HG03469 (cell line): Measurements from ENCODE around the gene KIF2C.
"Not testable (repeated sequence)": the region's sequence is repeated elsewhere in the genome, so short reads cannot be mapped to it uniquely, and the experiment has no call there.

ENCODE experiments used
- ATAC-seq: cut with Tn5 transposase; IDR thresholded peaks from one replicate; pipeline ENCODE4 v1.9.1; 2021; ENCODE audit warnings: mild to moderate bottlenecking, moderate library complexity, moderate number of reproducible peaks; ENCODE audit not compliant: unreplicated experiment

Gene KIF2C

DNA sequence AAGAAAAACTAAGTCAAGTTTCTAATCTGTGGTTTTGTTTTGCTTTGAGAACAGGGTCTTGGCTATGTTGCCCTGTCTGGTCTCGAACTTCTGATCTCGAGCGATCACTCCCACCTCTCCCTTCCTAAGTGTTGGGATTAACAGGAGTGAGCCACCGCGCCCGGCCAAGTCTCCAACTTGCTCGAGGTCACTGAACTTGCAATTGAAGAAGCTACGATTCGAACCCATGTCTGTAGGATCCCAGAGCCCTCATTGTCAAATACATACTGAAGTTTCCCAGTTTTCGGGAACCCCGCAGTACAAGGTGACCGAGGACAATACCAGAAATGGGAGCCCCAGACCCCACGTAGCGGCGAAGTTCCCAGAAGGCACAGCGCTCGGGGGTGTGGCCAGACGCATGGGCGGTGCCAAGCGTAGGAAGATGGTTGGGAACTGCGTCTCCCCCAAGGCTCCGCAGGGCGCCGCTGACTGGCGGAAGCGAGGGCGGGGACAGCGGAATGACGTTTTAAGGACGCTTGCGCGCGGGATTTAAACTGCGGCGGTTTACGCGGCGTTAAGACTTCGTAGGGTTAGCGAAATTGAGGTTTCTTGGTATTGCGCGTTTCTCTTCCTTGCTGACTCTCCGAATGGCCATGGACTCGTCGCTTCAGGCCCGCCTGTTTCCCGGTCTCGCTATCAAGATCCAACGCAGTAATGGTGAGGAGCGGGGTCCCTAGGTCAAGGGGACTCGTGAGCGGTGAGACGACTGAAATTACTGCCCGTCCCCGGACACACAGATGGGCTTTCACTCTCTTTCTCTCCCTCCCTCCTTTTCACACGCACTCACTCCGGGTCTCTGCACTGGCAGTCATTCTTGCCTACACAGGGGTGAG lies at the start of gene KIF2C:
Gene KIF2C (plus strand): TSS at position 531 of the 872 bp plus-strand sequence. CDS start 96 bp downstream, at position 627.
- peak; percentile 92 for ATAC-seq

DNA sequence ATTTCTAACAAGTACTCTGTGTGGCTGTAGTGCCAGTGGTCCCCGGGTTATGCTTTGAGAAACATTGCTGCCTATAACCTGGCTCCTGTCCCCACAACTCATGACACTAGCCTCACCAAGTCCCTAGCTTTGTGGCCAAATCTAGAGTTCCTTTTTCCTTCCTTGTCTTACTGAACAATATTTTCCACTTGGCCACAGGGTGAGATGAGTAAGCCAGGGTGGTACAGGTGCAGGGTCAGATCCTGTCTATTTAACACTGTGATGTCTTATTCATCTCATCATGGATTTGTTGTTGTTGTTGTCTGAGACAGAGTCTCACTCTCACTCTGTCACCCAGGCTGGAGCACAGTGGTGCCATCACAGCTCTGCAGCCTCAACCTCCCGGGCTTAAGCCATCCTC lies 46.5 kb upstream of the KIF2C start:
- ATAC-seq: no peak

- ATAC-seq: no peak
Observed at GRCh38 chr1:44693900-44694299, 45.7 kb upstream of the KIF2C start.

DNA sequence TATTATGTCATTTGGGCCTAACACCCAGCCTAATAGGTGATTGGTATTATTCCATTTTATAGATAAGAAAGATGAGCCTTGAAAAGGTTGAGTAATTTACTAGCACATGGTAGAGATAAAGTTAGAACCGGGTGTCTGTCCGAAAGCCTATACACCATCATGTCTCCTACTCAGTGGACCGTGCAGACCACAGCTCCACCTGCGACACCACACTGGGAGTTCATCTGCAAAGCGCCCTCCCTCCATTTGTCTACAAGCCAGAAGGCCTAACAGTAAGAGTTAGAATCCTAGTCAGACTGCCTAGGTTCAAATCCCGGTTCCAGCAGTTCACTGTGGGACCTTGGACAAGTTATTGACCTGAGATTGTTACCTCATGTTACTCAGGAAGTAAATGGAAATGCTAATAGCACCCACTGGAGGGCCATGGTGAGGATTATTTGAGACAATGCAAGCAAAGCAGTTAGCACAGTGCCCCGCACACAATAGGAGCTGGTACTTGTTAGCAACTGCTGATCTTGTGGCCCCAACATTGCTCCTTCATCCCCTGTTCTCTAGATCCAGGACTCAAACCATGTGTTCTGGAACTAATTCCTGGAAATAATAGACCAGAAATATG lies 44.7 kb upstream of the KIF2C start:
- no peak for ATAC-seq

- ATAC-seq: no peak
Observed at GRCh38 chr1:44695671-44696070, 44.0 kb upstream of the KIF2C start.

DNA sequence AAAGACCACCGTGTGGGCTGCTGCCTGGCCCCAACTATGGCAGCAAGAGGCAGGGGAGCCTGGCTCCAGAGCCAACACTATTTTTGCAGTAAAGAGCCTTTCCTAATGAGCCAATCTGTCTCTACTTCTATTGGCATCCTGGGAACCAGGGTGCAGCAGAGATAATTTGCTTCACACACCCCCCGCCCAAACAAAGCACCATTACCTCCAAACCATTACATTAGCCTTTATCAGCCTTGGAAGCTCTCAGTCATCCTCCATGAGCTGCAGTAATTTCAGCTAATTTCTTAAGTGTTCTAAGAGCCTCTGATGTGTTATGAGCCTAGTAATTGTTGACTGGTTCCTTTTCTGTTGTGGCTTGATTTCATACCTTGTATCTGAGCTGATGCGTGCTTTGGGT lies 43.5 kb upstream of the KIF2C start:
- no peak for ATAC-seq

DNA sequence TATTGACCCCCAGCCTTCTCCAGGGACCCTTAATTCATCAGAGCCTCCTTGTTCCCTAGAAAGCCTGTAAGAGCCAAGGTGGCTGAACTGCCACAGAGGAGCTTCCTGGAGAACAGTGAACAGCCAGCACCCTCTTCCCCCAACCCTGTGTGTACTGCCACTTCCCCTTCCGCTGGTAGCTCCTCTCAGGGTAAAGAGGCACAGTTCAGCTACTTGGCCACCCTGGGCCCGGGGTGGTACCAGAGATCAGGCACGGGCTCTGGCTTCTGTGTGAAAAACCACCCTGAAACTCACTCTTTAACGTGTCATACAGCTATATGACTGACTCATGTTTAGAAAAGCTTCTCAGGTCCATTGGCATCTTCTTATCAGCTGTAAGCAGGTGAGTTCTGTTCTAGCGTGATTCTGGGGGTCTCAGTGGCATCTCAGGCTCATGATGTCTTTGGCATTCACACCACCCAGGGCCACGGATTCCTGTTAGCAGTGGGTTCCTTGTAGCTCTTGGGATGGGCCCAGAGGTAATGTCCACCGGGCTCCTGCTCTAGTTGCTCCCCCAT lies 42.8 kb upstream of the KIF2C start:
- no peak for ATAC-seq

GRCh38 chr1:44698138-44698537 lies 41.5 kb upstream of the KIF2C start:
- ATAC-seq: no peak

GRCh38 chr1:44699375-44699774 lies 40.3 kb upstream of the KIF2C start:
- not testable (repeated sequence) for ATAC-seq

GRCh38 chr1:44700573-44700972 lies 39.1 kb upstream of the KIF2C start:
- no peak for ATAC-seq

DNA sequence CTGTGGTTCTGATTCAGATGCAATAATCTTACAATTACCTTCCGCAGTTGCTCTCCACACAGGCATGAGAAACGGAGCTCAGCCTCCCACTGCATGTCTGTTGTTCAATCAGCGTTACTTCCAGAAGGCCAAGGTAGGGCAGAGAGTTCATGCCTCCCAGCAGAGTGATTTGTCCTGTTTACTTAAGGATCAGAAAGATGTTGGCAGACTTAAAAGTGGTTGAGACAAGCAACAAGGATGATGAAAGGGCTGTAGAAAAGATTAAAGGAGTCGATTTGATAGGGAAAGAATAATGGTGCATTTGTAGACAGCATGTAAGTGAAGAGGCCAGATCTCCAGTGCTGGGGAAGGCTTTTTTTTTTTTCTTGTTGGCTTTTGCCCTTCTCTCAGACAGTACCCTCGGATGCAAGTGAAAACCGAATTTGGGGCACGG lies 38.5 kb upstream of the KIF2C start:
- no peak for ATAC-seq

DNA sequence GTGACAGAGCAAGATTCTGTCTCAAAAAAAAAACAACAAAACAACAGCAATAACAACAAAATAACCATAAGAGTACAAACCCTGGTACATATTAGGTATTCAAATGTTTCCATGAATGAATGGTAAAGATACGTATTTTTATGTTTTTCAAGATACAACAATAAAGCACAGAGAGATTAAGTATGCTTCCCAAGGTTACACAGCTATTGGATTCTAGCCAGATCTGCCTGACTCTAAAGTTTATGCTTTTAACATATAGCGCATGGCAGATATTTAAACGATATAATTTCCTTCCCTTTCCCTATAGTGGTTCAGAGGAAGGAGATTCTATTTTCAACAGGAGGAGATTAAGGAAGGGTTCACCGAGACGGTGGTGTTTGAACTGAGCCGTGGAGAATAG lies 34.2 kb upstream of the KIF2C start:
- no peak for ATAC-seq

DNA sequence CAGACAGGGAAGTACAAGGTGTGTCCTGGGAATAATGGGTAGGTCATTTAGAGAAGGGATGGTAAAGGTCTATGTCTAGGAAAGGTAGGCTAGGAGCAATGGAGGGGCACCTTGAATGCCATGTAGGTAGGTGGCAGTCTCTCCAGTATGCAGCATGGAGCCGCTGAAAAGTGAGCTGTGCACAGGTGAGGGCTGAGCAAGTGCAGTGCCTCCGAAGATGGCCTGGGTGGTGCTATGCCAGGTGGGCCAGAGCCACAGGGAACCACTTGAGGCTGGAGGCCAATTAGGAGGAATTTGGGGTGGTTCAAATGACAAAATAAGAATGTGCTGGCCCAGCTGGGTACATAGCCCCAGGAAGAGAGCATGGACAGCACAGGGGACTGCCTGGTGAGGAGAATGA lies 33.7 kb upstream of the KIF2C start:
- ATAC-seq: no peak

DNA sequence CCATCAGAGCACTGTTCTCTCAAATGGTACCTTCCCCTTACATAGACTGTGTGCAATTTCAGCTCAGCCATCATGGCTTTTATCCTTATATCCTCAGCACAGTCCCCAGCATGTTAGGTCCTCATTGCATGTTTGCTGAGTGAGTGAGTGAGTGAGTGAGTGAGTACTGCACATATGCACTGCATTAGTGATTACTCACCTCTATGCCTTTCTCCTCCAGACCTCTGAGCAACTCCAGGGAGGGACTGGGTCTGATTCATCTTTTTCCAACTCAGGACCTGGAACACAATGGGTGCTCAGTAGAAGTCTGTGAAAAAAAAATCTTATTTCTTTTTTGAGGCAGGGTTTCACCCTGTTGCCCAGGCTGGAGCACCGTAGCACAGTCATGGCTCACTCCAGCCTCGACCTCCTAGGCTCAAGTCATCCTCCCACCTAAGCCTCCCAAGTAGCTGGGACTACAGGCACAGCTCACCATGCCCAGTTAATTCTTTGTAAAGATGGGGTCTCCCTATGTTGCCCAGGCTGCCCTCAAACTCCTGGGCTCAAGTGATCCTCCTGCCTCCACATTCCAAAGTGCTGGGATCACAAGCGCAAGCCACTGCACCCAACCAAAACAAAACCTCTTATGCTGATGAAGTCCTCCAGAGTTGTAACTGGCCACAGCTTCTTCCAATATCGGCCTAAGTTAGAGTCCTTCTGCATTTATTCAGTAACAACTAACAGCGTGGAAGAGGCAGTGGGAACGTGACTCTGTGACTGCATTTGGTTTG lies 32.3 kb upstream of the KIF2C start:
- no peak for ATAC-seq

DNA sequence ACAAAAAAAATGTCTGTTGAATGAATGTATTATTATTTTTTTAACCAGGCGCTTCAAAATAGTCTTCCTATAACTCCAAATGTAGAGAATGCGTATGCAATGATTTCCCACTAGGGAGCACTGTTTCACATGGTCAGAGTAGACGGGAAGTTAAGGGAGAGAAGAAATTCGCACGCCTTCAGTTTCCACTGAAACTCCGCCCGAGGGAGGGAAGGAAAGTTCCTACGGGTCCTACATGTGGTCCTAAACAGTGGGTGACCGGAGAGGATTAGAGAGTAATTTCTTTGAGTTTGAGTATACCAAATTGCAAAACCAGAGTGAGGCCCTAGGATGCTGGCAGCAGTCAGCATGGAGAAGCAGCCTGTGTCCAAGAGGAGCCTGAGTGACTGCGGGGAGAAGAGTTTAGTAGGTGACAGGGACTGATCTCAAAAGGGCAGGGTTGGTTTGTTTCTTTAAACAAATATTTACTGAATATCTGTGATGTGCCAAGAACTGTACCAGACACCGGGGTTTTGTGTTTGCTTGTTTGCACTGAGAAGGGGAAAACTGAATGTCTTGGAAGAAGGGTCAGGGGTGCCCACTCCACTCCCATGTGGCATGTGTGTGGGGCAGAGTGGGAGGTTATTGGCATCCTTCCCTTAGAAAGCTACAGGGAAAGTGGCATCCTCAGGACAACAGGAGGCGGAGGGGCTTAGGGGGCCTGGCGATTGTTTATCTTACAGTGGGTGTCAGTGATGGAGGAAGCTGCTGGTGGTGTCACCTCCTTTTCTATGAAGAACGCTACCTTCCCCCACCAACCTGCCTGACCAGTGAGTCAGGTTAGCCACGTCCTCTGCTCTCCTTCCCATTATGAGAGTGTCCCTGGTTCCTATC lies 31.4 kb upstream of the KIF2C start:
- ATAC-seq: no peak

GRCh38 chr1:44713321-44713781 lies 26.3 kb upstream of the KIF2C start:
- no peak for ATAC-seq

DNA sequence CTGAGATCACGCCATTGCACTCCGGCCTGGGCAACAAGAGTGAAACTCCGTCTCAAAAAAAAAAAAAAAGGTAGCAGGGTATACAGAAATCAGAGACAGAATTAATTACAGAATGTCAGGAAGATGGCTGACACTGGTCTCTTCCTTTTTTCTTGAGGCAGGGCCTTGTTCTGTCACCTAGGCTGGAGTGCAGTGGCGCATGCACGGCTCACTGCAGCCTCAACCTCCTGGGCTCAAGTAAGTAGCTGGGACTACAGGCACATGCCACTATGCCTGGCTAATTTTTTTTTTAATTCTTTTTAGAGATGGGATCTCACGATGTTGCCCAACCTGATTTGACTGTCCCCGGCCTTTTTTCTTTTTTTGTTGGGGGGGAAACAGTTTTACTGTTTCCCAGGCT lies 25.1 kb upstream of the KIF2C start:
- ATAC-seq: no peak

GRCh38 chr1:44714944-44715571 lies 24.6 kb upstream of the KIF2C start:
- no peak for ATAC-seq

DNA sequence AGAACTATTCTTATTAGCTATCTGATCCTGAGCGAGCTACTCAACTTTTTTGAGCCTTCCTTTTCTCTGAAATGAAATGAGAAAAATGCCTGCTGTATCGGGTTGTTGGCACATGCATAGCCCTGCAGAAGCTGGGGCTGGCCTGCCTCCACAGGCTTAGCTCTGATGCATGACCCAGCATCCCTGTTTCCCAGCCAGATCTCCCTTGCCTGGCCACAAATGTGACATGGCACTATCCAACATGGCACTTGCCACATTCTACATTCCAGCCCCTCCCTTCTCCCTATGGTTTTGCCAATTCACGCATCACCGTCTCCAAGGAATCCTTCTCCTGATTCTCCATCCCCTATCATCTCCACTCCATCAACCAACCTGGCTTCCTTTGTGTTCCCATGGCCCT lies 22.5 kb upstream of the KIF2C start:
- no peak for ATAC-seq

- no peak for ATAC-seq
Observed at GRCh38 chr1:44717653-44718052, 22.0 kb upstream of the KIF2C start.
